T-cell (primary cell): Measurements from ENCODE around the gene PTPRT. TPM values are rescaled to one million over a fixed set of nuclear protein-coding genes. Genes with fewer than 3 reads are reported as not detected.

Source experiments
- ATAC-seq, 4 experiments: fragments of 200-7000 bp in 3 of 4; fragments of 150-1000 bp in 1 of 4; cut with Tn5 transposase; replicated peaks in 1 of 4; 1 replicate in 3 of 4; 2 replicates in 1 of 4; pipeline ENCODE4 v1.10.0; 2021; ENCODE audit warnings: moderate library complexity in 3 of 4, mild to moderate bottlenecking in 2 of 4, moderate number of reproducible peaks in 1 of 4
- CTCF ChIA-PET, 2 donors: fragments of 300-600 bp; sonication (Branson Sonifier 250); formaldehyde crosslinking; loops; one replicate each; lab custom pipeline; 2022; ENCODE audit warnings: antibody characterized with exemption in 2 of 2; lab: Charles Lee
- POLR2A ChIA-PET, 2 donors: fragments of 300-600 bp; sonication (Branson Sonifier 250); formaldehyde crosslinking; loops; one replicate each; lab custom pipeline; 2022; ENCODE audit warnings: antibody characterized with exemption in 2 of 2; lab: Charles Lee
- DNase-seq, 35 experiments: peaks; one replicate each; pipeline versions ENCODE4 v3.0.0 to v3.0.0-alpha.2; 2013 to 2023
- H3K27ac ChIP-seq: one replicate; pipeline ENCODE4 v1.5.1; 2013; ENCODE audit warnings: low read length
- H3K27me3 ChIP-seq, 2 experiments: replicated peaks in 1 of 2; 1 replicate in 1 of 2; 2 replicates in 1 of 2; pipeline versions ENCODE4 v1.6.1 to v1.7.0; 2013; ENCODE audit warnings: low read length in 1 of 2, mixed read lengths in 1 of 2; ENCODE audit not compliant: control insufficient read depth in 2 of 2, insufficient read depth in 2 of 2; ENCODE audit errors: extremely low read depth in 1 of 2
- H3K36me3 ChIP-seq, 2 donors: 1 replicate in 1 of 2; 2 replicates in 1 of 2; pipeline versions ENCODE4 v1.6.1 to v1.7.0; 2013; ENCODE audit warnings: low read length in 1 of 2; ENCODE audit not compliant: control insufficient read depth in 2 of 2, insufficient read depth in 1 of 2; ENCODE audit errors: extremely low read depth in 1 of 2
- H3K4me1 ChIP-seq, 2 experiments: 1 replicate in 1 of 2; 2 replicates in 1 of 2; pipeline versions ENCODE4 v1.6.1 to v1.7.0; 2013; ENCODE audit warnings: low read length in 2 of 2, mixed read lengths in 1 of 2; ENCODE audit not compliant: insufficient read depth in 2 of 2, control insufficient read depth in 1 of 2; ENCODE audit errors: extremely low read depth in 1 of 2
- H3K4me3 ChIP-seq, 2 donors: 1 replicate in 1 of 2; 2 replicates in 1 of 2; pipeline versions ENCODE4 v1.5.1 to v1.7.0; 2013; ENCODE audit warnings: mild to moderate bottlenecking in 2 of 2, low read length in 1 of 2, moderate library complexity in 1 of 2; ENCODE audit not compliant: control insufficient read depth in 1 of 2; ENCODE audit errors: extremely low read depth in 1 of 2
- H3K9me3 ChIP-seq: 2 replicates; pipeline ENCODE4 v1.7.0; 2013
- H3K27ac Mint-ChIP-seq, 2 donors: one replicate each; pipeline ENCODE4 v1.8.0; 2020 to 2021; ENCODE audit warnings: mild to moderate bottlenecking in 2 of 2, mixed read lengths in 2 of 2
- H3K27me3 Mint-ChIP-seq, 2 donors: one replicate each; pipeline ENCODE4 v1.8.0; 2021 to 2022; ENCODE audit warnings: mixed read lengths in 2 of 2
- H3K36me3 Mint-ChIP-seq: one replicate; pipeline ENCODE4 v1.8.0; 2021; ENCODE audit warnings: mixed read lengths
- H3K4me1 Mint-ChIP-seq, 3 donors: one replicate each; pipeline ENCODE4 v1.8.0; 2020 to 2022; ENCODE audit warnings: mixed read lengths in 3 of 3, mild to moderate bottlenecking in 1 of 3
- H3K4me3 Mint-ChIP-seq, 3 donors: one replicate each; pipeline ENCODE4 v1.8.0; 2020 to 2022; ENCODE audit warnings: mild to moderate bottlenecking in 3 of 3, mixed read lengths in 3 of 3, moderate library complexity in 3 of 3
- H3K9me3 Mint-ChIP-seq, 3 donors: one replicate each; pipeline ENCODE4 v1.8.0; 2020 to 2022; ENCODE audit warnings: mixed read lengths in 3 of 3
- WGBS: methylation state at CpG from one replicate; pipeline ENCODE4 v1.1.5; 2013; ENCODE audit warnings: missing lambda C conversion rate; ENCODE audit not compliant: insufficient coverage; 5-methylcytosine and 5-hydroxymethylcytosine counted together
- total RNA-seq, 35 experiments: library from RNA in 6 of 35; stranded (reverse) in 6 of 35; fragments of 120-200 nt in 1 of 35; gene quantifications; one replicate each; pipeline versions ENCODE4 v1.2.1 to v1.2.4 and lab custom pipeline; 2013 to 2026

The PTPRT gene
- total RNA-seq, 5 donors from 2014 or later (not counting 1 experiment from before 2014, with no cell fraction given), result not detected

GRCh38 chr20:42255821-42256220, 933.9 kb downstream of the PTPRT start:
- DNase-seq (no peak), ATAC-seq (no peak)
- no peaks in the 10 kb centered on the region for H3K27me3 Mint-ChIP-seq
- H3K27ac Mint-ChIP-seq, result no peak overlapping the region
- Histone ChIP-seq H3K9me3 (no peaks in the 10 kb centered on the region), H3K27ac (no peak overlapping the region), H3K4me3 (no peak overlapping the region), H3K4me1 (no peaks in the 10 kb centered on the region), H3K36me3 (no peaks in the 10 kb centered on the region), H3K27me3 (no peaks in the 10 kb centered on the region)
- CTCF ChIA-PET, result no interaction called here
- no peaks in the 10 kb centered on the region for H3K4me1 Mint-ChIP-seq
- 80% methylated on average over 3 of the region's 3 CpGs for WGBS
- POLR2A ChIA-PET, result no interaction called here
- no peaks in the 10 kb centered on the region for H3K36me3 Mint-ChIP-seq
- H3K9me3 Mint-ChIP-seq, result peaks cover 3 to 21% (median 14%) of the 10 kb centered on the region in 3 donors
- no peak overlapping the region for H3K4me3 Mint-ChIP-seq

GRCh38 chr20:42254673-42255072, 935.0 kb downstream of the PTPRT start:
- Histone ChIP-seq H3K27me3 (no peaks in the 10 kb centered on the region), H3K27ac (no peak overlapping the region), H3K36me3 (no peaks in the 10 kb centered on the region), H3K4me3 (no peak overlapping the region), H3K9me3 (no peaks in the 10 kb centered on the region), H3K4me1 (no peaks in the 10 kb centered on the region)
- H3K4me3 Mint-ChIP-seq, result no peak overlapping the region
- no peaks in the 10 kb centered on the region for H3K27me3 Mint-ChIP-seq
- H3K27ac Mint-ChIP-seq, result no peak overlapping the region
- DNase-seq, result no peak
- no peaks in the 10 kb centered on the region for H3K36me3 Mint-ChIP-seq
- ChIA-PET POLR2A (no interaction called here), CTCF (no interaction called here)
- no peak for ATAC-seq
- no peaks in the 10 kb centered on the region for H3K4me1 Mint-ChIP-seq
- peaks cover 3 to 21% (median 14%) of the 10 kb centered on the region in 3 donors for H3K9me3 Mint-ChIP-seq
- WGBS, result 80% methylated on average over 1 of the region's 2 CpGs

- Mint-ChIP-seq H3K36me3 (no peaks in the 10 kb centered on the region), H3K4me3 (no peak overlapping the region), H3K27me3 (no peaks in the 10 kb centered on the region), H3K4me1 (no peaks in the 10 kb centered on the region), H3K9me3 (peaks cover 7 to 19% (median 14%) of the 10 kb centered on the region in 3 donors), H3K27ac (no peak overlapping the region)
- Histone ChIP-seq H3K27ac (no peak overlapping the region), H3K4me1 (no peaks in the 10 kb centered on the region), H3K4me3 (no peak overlapping the region), H3K27me3 (no peaks in the 10 kb centered on the region), H3K36me3 (no peaks in the 10 kb centered on the region), H3K9me3 (no peaks in the 10 kb centered on the region)
- ChIA-PET POLR2A (no interaction called here), CTCF (interaction anchor here in 1 of 2 donors (0.7 kb wide), 1 partner anchor 87 kb away, joined by 3 read pairs; no protein-coding TSS in a partner anchor)
- ATAC-seq, result no peak
- WGBS, result 83% methylated on average over 4 of the region's 4 CpGs
- DNase-seq, result no peak
Observed at GRCh38 chr20:42252116-42252515, 937.6 kb downstream of the PTPRT start.

- Mint-ChIP-seq H3K9me3 (peaks cover 3 to 8% (median 6%) of the 10 kb centered on the region in 3 donors), H3K4me1 (no peaks in the 10 kb centered on the region), H3K4me3 (no peak overlapping the region), H3K27me3 (no peaks in the 10 kb centered on the region), H3K27ac (no peak overlapping the region), H3K36me3 (no peaks in the 10 kb centered on the region)
- no peaks in the 10 kb centered on the region for H3K4me1 ChIP-seq
- no peak for DNase-seq
- CTCF ChIA-PET, result no interaction called here
- H3K27ac ChIP-seq, result no peak overlapping the region
- peaks cover 0 to 3% of the 10 kb centered on the region in 2 experiments for H3K27me3 ChIP-seq
- ATAC-seq, result no peak
- H3K9me3 ChIP-seq, result no peaks in the 10 kb centered on the region
- POLR2A ChIA-PET, result no interaction called here
- no peaks in the 10 kb centered on the region for H3K36me3 ChIP-seq
- no peak overlapping the region for H3K4me3 ChIP-seq
- WGBS, result 87% methylated on average over 8 of the region's 14 CpGs
Observed at GRCh38 chr20:42218621-42219374, 970.9 kb downstream of the PTPRT start.

- Histone ChIP-seq H3K27ac (no peak overlapping the region), H3K36me3 (no peaks in the 10 kb centered on the region), H3K4me1 (no peaks in the 10 kb centered on the region), H3K4me3 (no peak overlapping the region), H3K27me3 (peaks cover 0 to 3% of the 10 kb centered on the region in 2 experiments), H3K9me3 (no peaks in the 10 kb centered on the region)
- 77% methylated on average over 2 of the region's 2 CpGs for WGBS
- Mint-ChIP-seq H3K27ac (no peak overlapping the region), H3K4me3 (no peak overlapping the region), H3K36me3 (no peaks in the 10 kb centered on the region), H3K9me3 (peaks cover 3 to 7% (median 6%) of the 10 kb centered on the region in 3 donors), H3K27me3 (no peaks in the 10 kb centered on the region), H3K4me1 (no peaks in the 10 kb centered on the region)
- ATAC-seq, result no peak
- ChIA-PET CTCF (no interaction called here), POLR2A (no interaction called here)
- no peak for DNase-seq
Observed at GRCh38 chr20:42214074-42214473, 975.6 kb downstream of the PTPRT start.

- no peak overlapping the region for H3K27ac ChIP-seq
- ChIA-PET POLR2A (no interaction called here), CTCF (no interaction called here)
- H3K4me1 ChIP-seq, result no peaks in the 10 kb centered on the region
- Mint-ChIP-seq H3K27me3 (no peaks in the 10 kb centered on the region), H3K4me3 (no peak overlapping the region), H3K27ac (no peak overlapping the region), H3K36me3 (no peaks in the 10 kb centered on the region), H3K4me1 (no peaks in the 10 kb centered on the region), H3K9me3 (peaks cover 3 to 10% (median 5%) of the 10 kb centered on the region in 3 donors)
- ATAC-seq, result no peak
- peaks cover 0 to 3% of the 10 kb centered on the region in 2 experiments for H3K27me3 ChIP-seq
- no peak overlapping the region for H3K4me3 ChIP-seq
- no peaks in the 10 kb centered on the region for H3K9me3 ChIP-seq
- DNase-seq, result no peak
- no peaks in the 10 kb centered on the region for H3K36me3 ChIP-seq
- WGBS, result 90% methylated on average over 1 of the region's 3 CpGs
Observed at GRCh38 chr20:42212391-42212790, 977.3 kb downstream of the PTPRT start.
